ENCODE data around the gene TTC23. TPM values are rescaled to one million over a fixed set of nuclear protein-coding genes. Genes with fewer than 3 reads are reported as not detected.

TTC23 gene
- total RNA-seq, 1 donor from 2014 or later, result 11.2 TPM

GRCh38 chr15:99101501-99101900 is 147.9 kb downstream of the TTC23 start:
- DNase-seq, result no peak

DNA sequence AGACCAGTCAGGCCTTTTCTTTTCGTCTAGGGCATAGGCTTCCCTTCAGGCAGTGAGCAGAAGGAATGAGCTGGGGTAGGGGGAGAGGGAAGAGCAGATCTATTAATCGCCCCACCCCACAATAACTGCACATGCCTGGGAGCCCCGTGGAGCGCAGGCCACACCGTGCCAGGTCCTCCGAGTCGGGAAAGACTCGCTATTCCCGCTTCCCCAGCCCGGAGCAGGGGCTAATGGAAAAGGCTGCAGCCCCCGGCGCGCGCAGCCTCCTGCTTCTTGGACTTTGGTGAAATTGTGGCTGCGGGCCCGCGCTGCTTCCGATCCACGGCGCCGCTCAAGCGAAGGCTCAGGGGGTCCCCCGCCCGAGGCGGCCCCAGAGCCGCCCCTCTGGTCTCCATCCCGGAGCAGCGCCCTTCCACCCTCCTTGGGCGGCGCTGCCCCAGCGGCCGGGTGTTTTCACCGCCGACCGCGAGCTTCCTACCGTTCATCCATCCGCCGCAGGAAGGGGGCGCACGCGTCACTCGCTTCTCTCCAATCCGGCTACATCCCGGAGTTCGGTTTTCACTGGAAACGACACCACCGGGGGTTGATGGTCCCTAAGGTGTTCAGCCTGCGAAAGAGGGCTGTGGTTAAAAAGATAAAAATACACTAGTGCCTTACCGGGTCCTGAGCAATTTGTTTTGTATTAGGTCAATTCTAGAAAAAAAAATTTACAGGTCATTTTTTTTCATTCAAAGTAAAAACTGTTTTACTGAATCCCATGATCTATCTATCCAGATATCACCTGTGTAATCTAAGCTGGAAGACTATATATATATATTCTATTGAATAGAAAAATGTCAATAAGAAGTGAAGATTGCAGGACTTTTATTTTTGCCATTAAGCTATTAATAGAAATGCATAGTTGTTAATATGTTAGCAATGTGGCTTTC is 148.9 kb downstream of the TTC23 start:
- DNase-seq, result peak; percentile 62

GRCh38 chr15:99099661-99100060 is 149.7 kb downstream of the TTC23 start:
- DNase-seq, result no peak

DNA sequence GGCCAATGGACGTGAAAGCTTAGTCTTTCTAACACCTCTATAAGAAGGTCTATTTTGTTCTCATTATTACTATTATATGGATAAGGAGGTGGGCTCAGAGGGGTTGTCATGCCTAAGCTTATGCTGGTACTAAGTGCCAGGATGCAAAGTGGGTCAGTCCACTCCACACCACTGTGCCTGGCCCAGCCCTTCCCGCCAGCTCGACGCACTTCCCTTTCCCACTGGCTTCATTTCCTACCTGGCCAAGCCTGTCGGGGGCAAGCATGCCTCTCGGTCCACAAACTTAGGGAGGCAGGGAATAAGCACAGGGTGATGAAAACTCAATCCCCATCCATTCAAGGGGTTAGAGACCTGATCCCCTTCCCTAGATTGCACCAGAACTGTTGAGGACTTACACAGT is 150.4 kb downstream of the TTC23 start:
- no peak for DNase-seq

GRCh38 chr15:99098426-99098825 is 151.0 kb downstream of the TTC23 start:
- no peak for DNase-seq

- no peak for DNase-seq
Measured at GRCh38 chr15:99097441-99098410, 151.7 kb downstream of the TTC23 start.

- no peak for DNase-seq
Measured at GRCh38 chr15:99096894-99097426, 152.4 kb downstream of the TTC23 start.

GRCh38 chr15:99096173-99096893 is 153.0 kb downstream of the TTC23 start:
- no peak for DNase-seq

DNA sequence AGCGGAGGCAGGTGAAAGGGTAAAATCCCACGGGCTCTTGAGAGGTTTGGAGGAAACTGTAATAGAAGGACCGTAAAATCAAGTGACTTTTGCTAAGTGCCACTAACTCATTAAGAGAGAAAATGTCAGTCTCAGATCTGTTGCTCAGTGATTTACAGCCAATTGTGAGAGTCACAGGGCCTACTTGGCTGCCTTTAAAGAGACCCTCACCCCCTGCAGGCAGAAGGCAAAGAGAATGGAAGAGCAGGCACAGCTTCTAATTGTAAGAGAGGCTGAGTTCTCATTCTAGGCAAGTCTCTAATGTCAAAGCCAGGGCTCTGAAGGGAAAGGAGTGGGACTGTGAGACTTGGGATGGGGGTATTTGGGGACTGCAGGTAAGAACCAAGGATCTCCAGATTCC is 153.8 kb downstream of the TTC23 start:
- DNase-seq, result no peak

DNA sequence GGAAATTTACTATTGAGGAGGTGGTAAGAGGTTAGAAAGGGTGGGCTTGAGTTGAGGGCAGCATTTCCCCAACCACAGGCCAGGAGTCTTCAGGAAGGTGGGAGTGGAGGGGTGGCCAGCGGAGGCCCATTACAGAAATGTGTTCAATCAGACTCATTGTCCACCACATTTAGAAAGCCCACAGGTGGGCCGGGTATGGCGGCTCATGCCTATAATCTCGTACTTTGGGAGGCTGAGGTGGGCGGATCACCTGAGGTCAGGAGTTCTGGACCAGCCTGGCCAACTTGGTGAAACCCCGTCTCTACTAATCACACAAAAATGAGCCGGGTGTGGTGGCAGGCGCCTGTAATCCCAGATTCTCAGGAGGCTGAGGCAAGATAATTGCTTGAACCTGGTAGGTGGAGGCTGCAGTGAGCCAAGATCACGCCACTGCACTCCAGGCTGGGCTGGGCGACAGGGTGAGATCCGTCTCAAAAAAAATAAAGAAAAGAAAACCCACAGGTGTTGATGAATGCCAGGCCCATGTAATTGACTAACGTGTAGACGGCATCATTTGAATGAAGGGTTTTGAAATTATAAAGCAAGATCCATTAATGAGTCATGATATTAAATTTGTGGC is 156.7 kb downstream of the TTC23 start:
- no peak for DNase-seq

DNA sequence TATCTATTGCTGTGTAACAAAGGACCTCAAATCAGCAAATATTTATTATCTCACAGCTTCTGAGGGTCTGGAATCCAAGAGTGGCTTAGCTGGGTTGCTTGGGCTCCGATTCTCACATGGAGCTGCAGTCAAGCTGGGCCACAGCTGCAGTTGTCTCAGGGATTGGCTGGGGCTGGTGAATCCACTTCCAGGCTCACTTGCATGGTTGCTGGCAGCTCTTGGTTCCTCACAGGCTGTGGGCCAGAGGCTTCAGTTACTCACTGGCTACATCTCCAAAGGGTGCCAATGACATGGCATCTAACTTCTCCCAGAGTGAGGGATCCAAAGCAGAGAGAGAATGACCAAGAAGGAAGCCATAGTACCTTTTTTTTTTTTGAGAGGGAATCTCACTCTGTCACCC is 158.4 kb downstream of the TTC23 start:
- no peak for DNase-seq

GRCh38 chr15:99090011-99090699 is 159.2 kb downstream of the TTC23 start:
- DNase-seq, result no peak

- no peak for DNase-seq
Measured at GRCh38 chr15:99087405-99087943, 161.9 kb downstream of the TTC23 start.

DNA sequence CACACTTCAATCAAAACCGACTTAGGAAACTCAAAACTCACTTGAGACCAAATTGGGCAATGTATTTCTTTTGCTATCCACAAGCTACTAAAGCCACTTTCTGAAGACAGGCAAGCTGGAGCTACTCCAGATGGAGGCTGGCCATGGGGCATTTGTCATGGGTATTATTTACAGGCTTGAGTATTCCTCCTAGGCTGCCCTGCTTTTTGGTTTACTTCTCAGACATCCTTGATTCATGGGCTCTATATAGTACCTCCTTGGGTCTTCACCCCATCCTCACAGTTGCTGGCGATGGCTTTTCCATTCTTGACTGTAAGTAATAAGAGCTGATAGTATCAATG is 163.1 kb downstream of the TTC23 start:
- DNase-seq, result no peak

Other genes starting within 250 kb of the TTC23 start
- 0.47 TPM for gene PGPEP1L, start 241.8 kb downstream of the TTC23 start, total RNA-seq
- gene SYNM, start 144.5 kb downstream of the TTC23 start, total RNA-seq, result 6.6 TPM
- gene LRRC28, start 1.9 kb upstream of the TTC23 start, total RNA-seq, result 40.2 TPM

All from occipital lobe (tissue), 2 donors.